Neural progenitor cell (in vitro differentiated cells): ENCODE measurements around the gene SLC16A9.

Source experiments
- CTCF ChIP-seq: fragments of 200-600 bp; sonication (generic); IDR thresholded peaks from 2 replicates; pipeline ENCODE4 v1.5.1; 2017; ENCODE audit warnings: antibody characterized with exemption, mild to moderate bottlenecking
- EZH2phosphoT487 ChIP-seq: fragments of 200-600 bp; sonication (generic); IDR thresholded peaks from 2 replicates; pipeline ENCODE4 v1.6.1; 2017; ENCODE audit warnings: antibody characterized with exemption

- TF ChIP-seq CTCF (peak; percentile 95), EZH2phosphoT487 (peak; percentile 99)
These were observed 83.7 kb downstream of the SLC16A9 start for GRCh38 chr10:59625721-59626522.
